HL-60 (cell line): Measurements from ENCODE around the gene RPA1.

Experiments used
- CTCF ChIP-seq: IDR thresholded peaks from one replicate; pipeline ENCODE4 v1.5.1; 2011; ENCODE audit warnings: low read length, control low read depth, inconsistent platforms; ENCODE audit not compliant: insufficient read depth
- GABPA ChIP-seq: IDR thresholded peaks from 2 replicates; pipeline ENCODE4 v1.6.1; 2012; ENCODE audit warnings: low read depth
- POLR2AphosphoS5 ChIP-seq: IDR thresholded peaks from 2 replicates; pipeline ENCODE4 v1.6.1; 2012; ENCODE audit warnings: low read depth
- REST ChIP-seq: IDR thresholded peaks from 2 replicates; pipeline ENCODE4 v1.6.1; 2012; ENCODE audit warnings: low read depth; ENCODE audit not compliant: insufficient replicate concordance
- SPI1 ChIP-seq: IDR thresholded peaks from 2 replicates; pipeline ENCODE4 v1.6.1; 2012; ENCODE audit warnings: low read depth, mild to moderate bottlenecking, borderline replicate concordance

GRCh38 chr17:1860978-1861377 lies 31.2 kb downstream of the RPA1 start:
- TF ChIP-seq POLR2AphosphoS5 (no peak), CTCF (no peak), REST (no peak), GABPA (no peak), SPI1 (no peak)
